Vagina (tissue), 2 donors: ENCODE measurements around the gene LMBR1.

Experiments used
- POLR2A ChIP-seq, 2 donors: fragments of 450-650 bp; IDR thresholded peaks; one replicate each; pipeline ENCODE4 v1.6.1; 2017; ENCODE audit warnings: antibody characterized with exemption in 2 of 2, mild to moderate bottlenecking in 2 of 2, moderate library complexity in 2 of 2
- POLR2AphosphoS5 ChIP-seq, 2 donors: sonication (generic); formaldehyde crosslinking; IDR thresholded peaks; one replicate each; pipeline ENCODE4 v1.9.0; 2017; ENCODE audit warnings: antibody characterized with exemption in 2 of 2, mild to moderate bottlenecking in 2 of 2, low read depth in 1 of 2; ENCODE audit not compliant: insufficient read depth in 1 of 2
- TF ChIP-seq, protein P1 (sequence below), 3 experiments: fragments of 450-650 bp in 2 of 3; fragments of 200-600 bp in 1 of 3; sonication (generic) in 1 of 3; IDR thresholded peaks; one replicate each; pipeline ENCODE4 v1.5.1; 2017 to 2019; ENCODE audit warnings: antibody characterized with exemption in 3 of 3, mild to moderate bottlenecking in 2 of 3, moderate library complexity in 2 of 3

DNA sequence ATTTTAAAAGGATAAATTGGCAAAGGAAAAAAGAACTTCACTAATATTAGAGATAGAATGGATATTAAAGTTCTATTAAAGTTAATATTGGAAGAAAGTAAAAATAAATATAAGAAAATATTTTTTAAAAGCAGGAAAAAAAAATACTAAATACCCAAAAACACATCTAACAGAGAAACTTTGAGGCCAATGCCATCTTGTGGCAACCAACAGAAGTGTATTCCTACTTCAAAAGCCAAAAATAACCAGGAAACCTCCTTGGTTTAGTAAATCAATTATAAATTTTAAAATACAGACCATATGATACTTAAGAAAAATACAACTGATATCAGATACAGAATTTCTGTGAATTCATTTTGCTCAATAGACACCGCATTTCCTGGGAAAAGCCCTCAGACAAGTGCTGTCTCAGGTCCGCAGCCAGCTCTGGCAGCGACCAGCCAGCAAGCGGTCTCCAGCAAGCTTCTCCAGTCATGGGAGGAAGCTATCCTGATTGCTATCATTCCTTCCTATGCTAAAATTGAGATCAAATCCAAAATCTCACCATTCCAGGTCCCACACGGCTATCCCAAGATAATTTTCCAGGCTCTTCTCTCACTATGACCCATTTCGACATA, 65.3 kb downstream of the LMBR1 start:
- TF ChIP-seq, protein P1, sequence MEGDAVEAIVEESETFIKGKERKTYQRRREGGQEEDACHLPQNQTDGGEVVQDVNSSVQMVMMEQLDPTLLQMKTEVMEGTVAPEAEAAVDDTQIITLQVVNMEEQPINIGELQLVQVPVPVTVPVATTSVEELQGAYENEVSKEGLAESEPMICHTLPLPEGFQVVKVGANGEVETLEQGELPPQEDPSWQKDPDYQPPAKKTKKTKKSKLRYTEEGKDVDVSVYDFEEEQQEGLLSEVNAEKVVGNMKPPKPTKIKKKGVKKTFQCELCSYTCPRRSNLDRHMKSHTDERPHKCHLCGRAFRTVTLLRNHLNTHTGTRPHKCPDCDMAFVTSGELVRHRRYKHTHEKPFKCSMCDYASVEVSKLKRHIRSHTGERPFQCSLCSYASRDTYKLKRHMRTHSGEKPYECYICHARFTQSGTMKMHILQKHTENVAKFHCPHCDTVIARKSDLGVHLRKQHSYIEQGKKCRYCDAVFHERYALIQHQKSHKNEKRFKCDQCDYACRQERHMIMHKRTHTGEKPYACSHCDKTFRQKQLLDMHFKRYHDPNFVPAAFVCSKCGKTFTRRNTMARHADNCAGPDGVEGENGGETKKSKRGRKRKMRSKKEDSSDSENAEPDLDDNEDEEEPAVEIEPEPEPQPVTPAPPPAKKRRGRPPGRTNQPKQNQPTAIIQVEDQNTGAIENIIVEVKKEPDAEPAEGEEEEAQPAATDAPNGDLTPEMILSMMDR (IDR thresholded peaks at IDR 0.05) = peak in 1 of 3 experiments; percentile 20
- TF ChIP-seq POLR2A (IDR thresholded peaks at IDR 0.05) (no peak), POLR2AphosphoS5 (IDR thresholded peaks at IDR 0.05; ENCODE audit: insufficient read depth in 1 of 2, low read depth in 1 of 2) (no peak)
